Smooth muscle cell (in vitro differentiated cells): ENCODE measurements around the gene TOLLIP. TPM values are rescaled to one million over a fixed set of nuclear protein-coding genes. Genes with fewer than 3 reads are reported as not detected.
A peak's percentile ranks its signal among the peaks of the same experiment; 100 is the strongest.

ENCODE experiments used
- DNase-seq: peaks from one replicate; lab custom pipeline; 2025; ENCODE audit not compliant: unreplicated experiment; lab: John Stamatoyannopoulos, UW
- H2AFZ ChIP-seq: fragments of 200-600 bp; sonication (generic); 2 replicates; pipeline ENCODE4 v1.6.0; 2016; ENCODE audit warnings: antibody characterized with exemption, low read depth, mild to moderate bottlenecking
- H3F3A ChIP-seq: fragments of 200-600 bp; sonication (generic); 2 replicates; pipeline ENCODE4 v1.6.0; 2017; ENCODE audit warnings: antibody characterized with exemption, low read depth
- H3K27ac ChIP-seq: fragments of 200-600 bp; sonication (generic); 2 replicates; pipeline ENCODE4 v1.5.1; 2016; ENCODE audit warnings: low read depth, mild to moderate bottlenecking
- H3K27me3 ChIP-seq: fragments of 200-600 bp; sonication (generic); 2 replicates; pipeline ENCODE4 v1.6.1; 2016; ENCODE audit warnings: low read depth, mild to moderate bottlenecking
- H3K36me3 ChIP-seq: fragments of 200-600 bp; sonication (generic); 2 replicates; pipeline ENCODE4 v1.5.1; 2016; ENCODE audit warnings: low read depth
- H3K4me1 ChIP-seq: fragments of 200-600 bp; sonication (generic); 2 replicates; pipeline ENCODE4 v1.5.1; 2016; ENCODE audit warnings: low read depth
- H3K4me2 ChIP-seq: fragments of 200-600 bp; sonication (generic); 2 replicates; pipeline ENCODE4 v1.6.0; 2016; ENCODE audit warnings: mild to moderate bottlenecking
- H3K4me3 ChIP-seq: fragments of 200-600 bp; sonication (generic); 2 replicates; pipeline ENCODE4 v1.5.1; 2016; ENCODE audit warnings: mild to moderate bottlenecking
- H3K79me2 ChIP-seq: fragments of 200-600 bp; sonication (generic); 2 replicates; pipeline ENCODE4 v1.6.0; 2016; ENCODE audit warnings: low read depth, mild to moderate bottlenecking
- H3K9ac ChIP-seq: fragments of 200-600 bp; sonication (generic); 2 replicates; pipeline ENCODE4 v1.6.0; 2016; ENCODE audit warnings: low read depth
- H3K9me3 ChIP-seq: fragments of 200-600 bp; sonication (generic); replicated peaks from 2 replicates; pipeline ENCODE4 v1.5.1; 2016; ENCODE audit warnings: low read depth
- H4K20me1 ChIP-seq: fragments of 200-600 bp; sonication (generic); 2 replicates; pipeline ENCODE4 v1.6.0; 2016; ENCODE audit warnings: low read depth
- WGBS: methylation state at CpG from one replicate; pipeline ENCODE4 v1.1.7; 2016; ENCODE audit warnings: low lambda C conversion rate; 5-methylcytosine and 5-hydroxymethylcytosine counted together
- polyA plus RNA-seq: library from polyadenylated mRNA; unstranded; fragments of >200 nt; fragmentation: Nextera tagmentation; extraction: Ambion mirVana; gene quantifications from 2 replicates; pipeline ENCODE4 v1.2.1, GENCODE V29; 2016
- total RNA-seq: library from RNA; depleted of rRNA; stranded (reverse); fragments of >200 nt; gene quantifications from 2 replicates; pipeline ENCODE4 v1.2.3, GENCODE V29; 2014
- TF ChIP-seq, protein P1 (sequence below): fragments of 200-600 bp; sonication (generic); IDR thresholded peaks from 2 replicates; pipeline ENCODE4 v1.5.1; 2017; ENCODE audit warnings: borderline replicate concordance, mild to moderate bottlenecking, antibody characterized with exemption; ENCODE audit not compliant: insufficient read depth, poor library complexity, severe bottlenecking

Gene TOLLIP
- total and polyA plus RNA-seq, 2 experiments from 2014 or later = 20.3 to 63.0 TPM

GRCh38 chr11:1301220-1302000 is 8.0 kb downstream of the TOLLIP start:
- Histone ChIP-seq H3K4me3 (no peak overlapping the region), H3K27me3 (no peaks in the 10 kb centered on the region), H3F3A (no peaks in the 10 kb centered on the region), H3K79me2 (peaks cover 92% of the 10 kb centered on the region), H3K9ac (no peak overlapping the region), H2AFZ (no peak overlapping the region), H3K4me1 (no peaks in the 10 kb centered on the region), H4K20me1 (peaks cover 97% of the 10 kb centered on the region), H3K27ac (no peak overlapping the region), H3K9me3 (no peaks in the 10 kb centered on the region), H3K4me2 (no peak overlapping the region), H3K36me3 (no peaks in the 10 kb centered on the region)
- TF ChIP-seq, protein P1, sequence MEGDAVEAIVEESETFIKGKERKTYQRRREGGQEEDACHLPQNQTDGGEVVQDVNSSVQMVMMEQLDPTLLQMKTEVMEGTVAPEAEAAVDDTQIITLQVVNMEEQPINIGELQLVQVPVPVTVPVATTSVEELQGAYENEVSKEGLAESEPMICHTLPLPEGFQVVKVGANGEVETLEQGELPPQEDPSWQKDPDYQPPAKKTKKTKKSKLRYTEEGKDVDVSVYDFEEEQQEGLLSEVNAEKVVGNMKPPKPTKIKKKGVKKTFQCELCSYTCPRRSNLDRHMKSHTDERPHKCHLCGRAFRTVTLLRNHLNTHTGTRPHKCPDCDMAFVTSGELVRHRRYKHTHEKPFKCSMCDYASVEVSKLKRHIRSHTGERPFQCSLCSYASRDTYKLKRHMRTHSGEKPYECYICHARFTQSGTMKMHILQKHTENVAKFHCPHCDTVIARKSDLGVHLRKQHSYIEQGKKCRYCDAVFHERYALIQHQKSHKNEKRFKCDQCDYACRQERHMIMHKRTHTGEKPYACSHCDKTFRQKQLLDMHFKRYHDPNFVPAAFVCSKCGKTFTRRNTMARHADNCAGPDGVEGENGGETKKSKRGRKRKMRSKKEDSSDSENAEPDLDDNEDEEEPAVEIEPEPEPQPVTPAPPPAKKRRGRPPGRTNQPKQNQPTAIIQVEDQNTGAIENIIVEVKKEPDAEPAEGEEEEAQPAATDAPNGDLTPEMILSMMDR = no peak
- 95% methylated on average over 22 of the region's 22 CpGs for WGBS
- no peak for DNase-seq

- H3K4me2 ChIP-seq = no peak overlapping the region
- 94% methylated on average over 28 of the region's 28 CpGs for WGBS
- peaks cover 91% of the 10 kb centered on the region for H3K79me2 ChIP-seq
- H4K20me1 ChIP-seq = peaks cover 97% of the 10 kb centered on the region
- H3K9ac ChIP-seq = no peak overlapping the region
- H3K4me1 ChIP-seq = no peaks in the 10 kb centered on the region
- H3K27me3 ChIP-seq = no peaks in the 10 kb centered on the region
- TF ChIP-seq, protein P1 = no peak
- no peak overlapping the region for H3K4me3 ChIP-seq
- H2AFZ ChIP-seq = no peak overlapping the region
- H3K9me3 ChIP-seq = no peaks in the 10 kb centered on the region
- H3F3A ChIP-seq = no peaks in the 10 kb centered on the region
- no peak for DNase-seq
- H3K36me3 ChIP-seq = no peaks in the 10 kb centered on the region
- H3K27ac ChIP-seq = no peak overlapping the region
Observed at GRCh38 chr11:1300569-1301187, 8.8 kb downstream of the TOLLIP start.

- no peak for DNase-seq
- no peaks in the 10 kb centered on the region for H3K9me3 ChIP-seq
- TF ChIP-seq, protein P1 = no peak
- H3K27me3 ChIP-seq = no peaks in the 10 kb centered on the region
- H3K9ac ChIP-seq = no peak overlapping the region
- H3K4me1 ChIP-seq = no peaks in the 10 kb centered on the region
- H3K36me3 ChIP-seq = no peaks in the 10 kb centered on the region
- peaks cover 91% of the 10 kb centered on the region for H3K79me2 ChIP-seq
- WGBS = 83% methylated on average over 7 of the region's 7 CpGs
- H3K4me3 ChIP-seq = no peak overlapping the region
- H3F3A ChIP-seq = no peaks in the 10 kb centered on the region
- H3K4me2 ChIP-seq = no peak overlapping the region
- no peak overlapping the region for H2AFZ ChIP-seq
- H3K27ac ChIP-seq = no peak overlapping the region
- peaks cover 97% of the 10 kb centered on the region for H4K20me1 ChIP-seq
Observed at GRCh38 chr11:1300121-1300520, 9.3 kb downstream of the TOLLIP start.

DNA sequence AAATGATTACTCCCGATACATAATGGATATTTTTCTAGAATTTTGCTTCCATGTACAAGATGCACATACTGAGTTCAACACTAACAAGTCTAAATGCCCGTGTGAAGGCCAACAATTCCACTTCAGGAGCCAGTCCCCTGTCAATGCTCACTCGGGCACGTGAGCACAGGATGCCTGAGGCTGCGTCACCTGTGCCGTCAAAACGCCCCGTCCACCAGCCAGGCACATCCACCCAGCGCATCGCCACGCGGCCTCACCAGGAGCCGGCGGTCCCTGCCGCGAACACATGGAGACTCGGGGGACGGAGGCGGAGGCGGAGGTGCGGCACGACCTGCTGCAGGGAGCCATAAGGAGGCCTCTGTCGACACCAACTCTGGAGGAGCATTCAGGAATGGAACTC is 9.8 kb downstream of the TOLLIP start:
- DNase-seq = no peak
- Histone ChIP-seq H2AFZ (no peak overlapping the region), H3K36me3 (no peaks in the 10 kb centered on the region), H3K4me2 (peak overlapping the region; percentile 36), H3K4me1 (no peaks in the 10 kb centered on the region), H3K4me3 (no peak overlapping the region), H3K79me2 (peaks cover 87% of the 10 kb centered on the region), H3K27me3 (no peaks in the 10 kb centered on the region), H4K20me1 (peaks cover 94% of the 10 kb centered on the region), H3F3A (no peaks in the 10 kb centered on the region), H3K9me3 (no peaks in the 10 kb centered on the region), H3K9ac (no peak overlapping the region), H3K27ac (no peak overlapping the region)
- 94% methylated on average over 23 of the region's 23 CpGs for WGBS
- TF ChIP-seq, protein P1 = no peak
